ENCODE data around the gene HEATR3.
A peak's percentile ranks its signal among the peaks of the same experiment; 100 is the strongest.

DNA sequence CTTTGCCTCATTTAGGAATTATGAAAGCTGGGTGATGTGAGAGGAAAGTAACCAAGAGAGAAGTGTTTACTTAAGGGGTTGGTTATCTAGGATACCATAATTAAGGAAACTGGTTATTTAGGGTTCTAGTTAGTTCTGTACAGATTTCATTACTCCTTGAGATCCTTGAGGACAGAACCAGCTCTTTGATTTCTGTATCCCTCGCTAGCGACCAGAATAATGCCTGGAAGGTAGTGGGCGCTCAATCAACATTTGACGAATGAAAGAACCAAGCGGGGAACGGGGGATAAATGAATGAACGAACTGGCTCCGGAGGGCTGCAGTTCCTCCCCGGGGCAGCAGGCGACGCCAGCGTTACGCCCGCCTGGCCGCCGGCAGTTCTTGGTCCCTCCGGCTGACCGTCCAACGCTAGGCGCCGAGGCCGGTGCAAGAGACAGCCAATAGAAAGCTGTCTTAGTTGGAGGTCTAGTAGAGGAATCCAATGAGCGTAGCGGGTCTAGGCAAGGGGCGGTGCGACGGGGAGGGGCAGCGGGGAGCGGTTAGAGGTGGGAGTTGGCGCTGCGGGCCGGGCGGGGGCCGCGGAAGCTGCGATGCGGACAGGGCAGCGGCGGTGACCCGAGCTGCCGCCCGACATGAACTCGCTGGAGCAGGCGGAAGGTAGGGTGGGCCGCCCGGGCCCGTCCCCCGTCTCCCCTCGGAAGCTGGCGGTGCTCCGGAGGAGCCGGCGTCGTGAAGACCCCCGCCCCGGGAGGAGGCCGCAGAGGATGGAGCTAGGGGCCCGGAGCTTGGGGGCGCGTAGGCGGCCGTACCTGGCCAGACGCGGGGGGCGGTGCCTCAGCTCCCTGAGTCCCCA, 40.9 kb upstream of the HEATR3 start, which contains the start of gene CNEP1R1:
- TF ChIP-seq, protein P1, sequence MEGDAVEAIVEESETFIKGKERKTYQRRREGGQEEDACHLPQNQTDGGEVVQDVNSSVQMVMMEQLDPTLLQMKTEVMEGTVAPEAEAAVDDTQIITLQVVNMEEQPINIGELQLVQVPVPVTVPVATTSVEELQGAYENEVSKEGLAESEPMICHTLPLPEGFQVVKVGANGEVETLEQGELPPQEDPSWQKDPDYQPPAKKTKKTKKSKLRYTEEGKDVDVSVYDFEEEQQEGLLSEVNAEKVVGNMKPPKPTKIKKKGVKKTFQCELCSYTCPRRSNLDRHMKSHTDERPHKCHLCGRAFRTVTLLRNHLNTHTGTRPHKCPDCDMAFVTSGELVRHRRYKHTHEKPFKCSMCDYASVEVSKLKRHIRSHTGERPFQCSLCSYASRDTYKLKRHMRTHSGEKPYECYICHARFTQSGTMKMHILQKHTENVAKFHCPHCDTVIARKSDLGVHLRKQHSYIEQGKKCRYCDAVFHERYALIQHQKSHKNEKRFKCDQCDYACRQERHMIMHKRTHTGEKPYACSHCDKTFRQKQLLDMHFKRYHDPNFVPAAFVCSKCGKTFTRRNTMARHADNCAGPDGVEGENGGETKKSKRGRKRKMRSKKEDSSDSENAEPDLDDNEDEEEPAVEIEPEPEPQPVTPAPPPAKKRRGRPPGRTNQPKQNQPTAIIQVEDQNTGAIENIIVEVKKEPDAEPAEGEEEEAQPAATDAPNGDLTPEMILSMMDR (IDR thresholded peaks at IDR 0.05), result peak; percentile 99 to 100 (median 100)
- TF ChIP-seq POLR2A (IDR thresholded peaks at IDR 0.05), result peak; percentile 49

Data from prostate gland (tissue), 2 donors.